Endometrium (tissue), 2 donors: ENCODE results near the gene ITGB6.

Source experiments
- FAIRE-seq: peaks from 2 replicates; lab custom pipeline; 2012; peaks lifted over from hg19 to GRCh38; lab: Jason Lieb, UNC
- donor health status: control.
- donor health status: control.

The ITGB6 gene, protein sequence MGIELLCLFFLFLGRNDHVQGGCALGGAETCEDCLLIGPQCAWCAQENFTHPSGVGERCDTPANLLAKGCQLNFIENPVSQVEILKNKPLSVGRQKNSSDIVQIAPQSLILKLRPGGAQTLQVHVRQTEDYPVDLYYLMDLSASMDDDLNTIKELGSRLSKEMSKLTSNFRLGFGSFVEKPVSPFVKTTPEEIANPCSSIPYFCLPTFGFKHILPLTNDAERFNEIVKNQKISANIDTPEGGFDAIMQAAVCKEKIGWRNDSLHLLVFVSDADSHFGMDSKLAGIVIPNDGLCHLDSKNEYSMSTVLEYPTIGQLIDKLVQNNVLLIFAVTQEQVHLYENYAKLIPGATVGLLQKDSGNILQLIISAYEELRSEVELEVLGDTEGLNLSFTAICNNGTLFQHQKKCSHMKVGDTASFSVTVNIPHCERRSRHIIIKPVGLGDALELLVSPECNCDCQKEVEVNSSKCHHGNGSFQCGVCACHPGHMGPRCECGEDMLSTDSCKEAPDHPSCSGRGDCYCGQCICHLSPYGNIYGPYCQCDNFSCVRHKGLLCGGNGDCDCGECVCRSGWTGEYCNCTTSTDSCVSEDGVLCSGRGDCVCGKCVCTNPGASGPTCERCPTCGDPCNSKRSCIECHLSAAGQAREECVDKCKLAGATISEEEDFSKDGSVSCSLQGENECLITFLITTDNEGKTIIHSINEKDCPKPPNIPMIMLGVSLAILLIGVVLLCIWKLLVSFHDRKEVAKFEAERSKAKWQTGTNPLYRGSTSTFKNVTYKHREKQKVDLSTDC

GRCh38 chr2:160199683-160200389 lies at the start of gene ITGB6:
TSS of gene ITGB6 (minus strand) at chr2:160200272. CDS start at chr2:160200063, 209 bp downstream.
- FAIRE-seq = no peak

- FAIRE-seq = no peak
These were observed 47.4 kb upstream of the ITGB6 start for GRCh38 chr2:160247296-160248035.

- FAIRE-seq = no peak
These were observed 46.3 kb upstream of the ITGB6 start for GRCh38 chr2:160246356-160246755.

GRCh38 chr2:160245614-160246155 lies 45.6 kb upstream of the ITGB6 start:
- no peak for FAIRE-seq

GRCh38 chr2:160242893-160243564 lies 43.0 kb upstream of the ITGB6 start:
- no peak for FAIRE-seq

DNA sequence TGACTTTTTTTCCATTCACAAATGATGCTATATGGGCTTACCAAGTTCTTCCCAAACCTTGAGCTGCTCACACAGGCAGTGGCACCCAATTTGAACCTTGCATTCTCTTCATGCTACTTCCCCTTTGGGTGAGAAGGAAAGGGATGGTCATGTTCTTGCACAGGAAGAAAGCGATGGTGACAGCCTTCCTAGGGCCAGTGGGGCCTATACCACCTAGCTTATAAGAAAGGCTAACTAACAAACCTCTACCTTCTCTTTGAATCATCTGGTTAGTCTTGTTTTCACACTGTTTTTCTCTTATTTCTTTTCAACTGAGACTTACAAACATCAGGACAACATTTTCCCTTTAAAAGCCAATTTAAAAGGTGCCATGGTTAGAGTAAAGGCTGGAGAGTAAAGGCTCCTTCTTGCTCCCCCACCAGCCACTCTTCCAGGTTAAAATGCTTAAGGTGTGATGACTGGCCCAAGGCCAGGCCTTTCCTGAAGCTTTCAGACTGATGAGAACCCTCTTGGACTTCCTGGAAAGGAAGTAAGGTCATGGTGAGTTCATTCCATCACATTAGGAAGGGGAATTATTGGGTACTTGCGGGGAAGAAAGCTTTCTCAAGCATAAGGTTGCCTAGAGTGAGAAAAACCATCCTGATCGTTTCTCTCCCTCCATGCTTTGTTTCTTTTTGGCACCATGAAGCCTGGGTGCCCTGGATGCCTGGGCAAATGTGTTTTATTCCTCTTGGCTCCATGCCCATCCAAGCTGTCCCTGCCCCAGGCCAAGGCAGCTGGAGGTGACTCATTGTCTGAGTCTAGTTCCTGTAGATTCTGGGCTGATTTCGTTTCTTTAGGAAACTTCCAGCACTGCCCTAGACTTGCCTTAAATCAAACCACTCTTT lies 41.4 kb upstream of the ITGB6 start:
- no peak for FAIRE-seq

DNA sequence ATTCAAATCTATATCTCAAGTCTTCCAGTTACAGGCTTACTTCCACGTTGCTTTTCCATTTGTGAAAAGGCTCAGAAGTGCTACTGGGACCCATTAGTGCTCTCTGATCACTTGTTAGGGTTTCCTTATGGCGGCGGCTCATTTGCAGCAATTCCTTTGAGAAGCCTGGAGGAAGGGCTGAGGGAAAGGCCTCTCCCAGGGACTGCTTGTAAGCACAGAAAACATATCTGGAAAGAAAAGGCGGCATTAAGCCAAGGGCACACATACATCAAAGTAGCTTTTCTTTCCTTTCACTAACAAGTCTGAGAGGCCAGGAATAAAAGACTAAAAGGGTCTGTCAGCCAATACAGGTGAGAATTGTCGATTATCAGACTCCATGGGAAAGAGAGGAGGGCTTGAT lies 39.4 kb upstream of the ITGB6 start:
- no peak for FAIRE-seq

- FAIRE-seq = no peak
These were observed 38.3 kb upstream of the ITGB6 start for GRCh38 chr2:160238392-160238791.

DNA sequence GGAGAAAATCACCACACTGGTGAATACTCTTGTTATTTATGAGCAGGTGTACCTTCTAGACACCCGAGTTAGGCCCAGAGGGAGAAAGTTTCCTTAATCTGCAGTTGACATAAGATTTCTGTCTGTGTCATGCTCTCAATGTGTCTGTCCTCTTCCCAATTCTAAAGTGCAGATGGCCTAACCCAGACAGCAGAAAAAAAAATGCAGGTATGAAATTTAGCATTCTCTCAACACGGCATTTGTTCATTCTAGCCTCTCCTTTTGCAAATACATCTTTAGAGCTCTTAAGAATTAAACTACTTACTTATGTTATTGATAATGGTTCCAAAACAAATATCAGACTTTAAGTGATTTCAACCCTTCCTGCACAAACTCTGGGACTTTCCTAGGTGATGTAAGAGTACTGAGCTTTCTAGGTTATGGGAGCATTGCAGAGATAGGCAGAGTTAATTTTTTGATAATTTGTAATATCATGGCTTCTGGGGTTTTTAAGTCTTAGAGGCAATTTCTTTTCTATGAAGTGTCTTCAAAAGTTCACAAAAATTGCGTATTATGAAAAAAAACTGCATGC lies 32.9 kb upstream of the ITGB6 start:
- FAIRE-seq = no peak

DNA sequence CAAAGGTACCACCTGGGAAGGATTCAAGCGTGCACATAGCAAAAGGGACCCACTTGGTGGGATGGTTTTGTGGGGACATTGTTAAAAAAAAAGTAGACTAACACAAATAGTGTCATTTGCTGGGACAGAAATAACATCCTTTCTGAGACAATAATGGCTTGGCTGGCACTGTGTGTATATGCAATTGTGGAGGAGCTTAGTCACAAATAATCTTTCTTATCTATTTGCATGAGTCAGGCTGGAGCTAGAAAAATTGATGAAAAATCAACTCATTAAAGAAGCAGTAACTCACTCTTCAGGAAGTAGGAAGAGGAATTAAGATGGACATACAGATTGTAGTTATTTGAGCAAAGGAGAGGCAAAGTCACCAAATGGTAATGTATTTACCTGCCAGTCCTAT lies 29.5 kb upstream of the ITGB6 start:
- FAIRE-seq = no peak

DNA sequence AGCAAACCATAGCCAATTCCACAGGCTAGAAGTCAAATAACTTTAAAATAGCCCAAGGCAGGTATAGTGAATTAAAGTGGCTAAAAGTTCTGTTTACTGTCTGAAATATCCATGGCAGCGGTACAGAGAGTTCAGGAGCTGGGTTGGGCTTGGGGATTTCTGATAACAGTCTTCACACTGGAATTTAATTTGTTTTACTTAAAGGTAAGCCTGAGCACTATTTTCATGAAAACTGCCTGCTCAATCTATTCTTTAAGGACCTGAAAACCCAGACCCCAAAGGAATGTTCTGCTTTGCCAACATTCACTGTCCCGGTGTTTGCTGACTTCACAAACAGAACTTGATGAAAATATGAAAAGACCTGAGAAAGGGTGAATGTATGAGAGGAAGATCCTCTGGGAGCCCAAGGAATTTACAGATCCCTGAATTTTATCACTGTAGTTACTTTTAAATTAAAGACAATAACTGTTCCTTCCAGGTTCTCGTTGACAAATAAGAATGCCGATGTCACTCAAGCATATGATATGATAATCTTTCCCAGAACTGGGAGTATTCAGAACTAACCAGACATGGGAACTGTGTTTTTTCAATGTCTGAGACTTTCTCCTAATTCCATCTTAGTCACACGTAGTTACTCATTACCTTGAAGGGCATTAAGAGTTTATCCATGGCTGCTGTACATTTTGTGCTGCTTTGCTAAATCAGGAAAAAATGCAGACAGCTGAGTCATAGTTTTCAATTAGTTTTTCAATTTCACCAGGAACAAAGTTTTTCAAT lies 28.3 kb upstream of the ITGB6 start:
- FAIRE-seq = no peak

DNA sequence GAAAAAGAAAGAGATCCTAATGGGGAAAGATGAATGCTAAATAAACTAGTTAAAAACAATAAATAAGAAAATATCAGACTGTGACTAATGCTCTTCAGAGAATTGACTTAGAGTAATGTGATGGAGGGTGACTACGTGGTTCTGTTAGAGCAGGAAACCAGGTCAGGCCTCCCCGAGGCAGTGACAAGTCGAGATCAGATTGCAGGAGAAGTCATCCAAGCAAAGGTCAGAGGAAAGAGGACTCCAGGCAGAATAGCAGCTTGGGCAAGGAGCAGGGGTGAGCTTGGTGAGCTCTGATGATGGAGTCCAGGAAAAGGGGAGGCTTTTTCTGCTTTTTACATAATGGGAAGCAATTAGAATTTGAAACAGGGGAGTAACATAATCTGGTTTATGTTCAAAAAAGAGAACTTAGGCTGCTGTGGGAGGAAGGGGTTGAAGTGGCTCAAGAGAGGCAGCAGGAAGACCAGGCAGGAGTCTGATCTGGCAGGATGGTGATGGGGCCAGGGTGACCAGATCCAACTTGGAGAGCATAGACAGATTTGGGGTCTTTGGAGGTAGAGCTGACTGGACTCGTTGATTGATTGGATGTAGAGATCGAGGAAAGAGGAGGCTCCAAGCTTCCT lies 27.3 kb upstream of the ITGB6 start:
- no peak for FAIRE-seq

- FAIRE-seq = no peak
These were observed 26.3 kb upstream of the ITGB6 start for GRCh38 chr2:160226367-160226766.

GRCh38 chr2:160225722-160226121 lies 25.6 kb upstream of the ITGB6 start:
- FAIRE-seq = no peak

DNA sequence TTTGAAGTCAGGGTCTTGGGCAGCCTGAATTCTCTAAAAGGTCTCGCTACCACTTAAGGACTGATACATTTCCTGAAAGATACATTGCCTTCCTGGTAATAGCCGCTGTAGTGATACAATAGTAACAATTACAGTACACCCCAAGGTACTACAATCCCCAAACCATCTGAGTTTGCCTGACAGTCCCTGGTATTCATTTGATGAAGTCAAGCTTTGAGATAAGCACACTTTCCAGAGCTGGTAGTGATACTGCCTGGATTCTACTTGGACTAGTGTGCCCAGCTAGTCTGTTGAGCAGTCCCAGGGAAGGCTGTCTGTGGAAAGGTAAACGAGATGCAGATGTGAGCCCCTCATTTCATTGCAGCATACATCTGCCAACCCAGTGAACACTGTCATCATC lies 24.4 kb upstream of the ITGB6 start:
- no peak for FAIRE-seq

DNA sequence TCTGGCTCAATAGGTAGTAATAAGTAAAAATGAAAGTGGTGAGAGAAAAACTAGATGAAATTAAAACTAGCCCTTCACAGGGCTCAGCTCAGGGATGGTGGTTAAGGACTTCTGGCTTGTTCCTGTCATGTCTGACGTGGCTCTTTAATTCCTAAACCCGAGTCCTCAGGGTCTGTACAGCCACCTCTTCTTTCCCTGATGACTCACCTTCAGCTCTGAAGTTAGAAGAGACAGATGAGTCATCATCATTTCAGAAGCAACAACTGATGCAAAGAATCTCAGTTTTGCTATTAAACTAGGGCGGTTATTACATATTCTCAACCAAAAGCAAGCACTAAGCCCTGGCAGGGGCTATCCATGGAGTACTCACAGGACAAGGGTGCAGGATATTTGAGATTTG lies 24.0 kb upstream of the ITGB6 start:
- FAIRE-seq = no peak

DNA sequence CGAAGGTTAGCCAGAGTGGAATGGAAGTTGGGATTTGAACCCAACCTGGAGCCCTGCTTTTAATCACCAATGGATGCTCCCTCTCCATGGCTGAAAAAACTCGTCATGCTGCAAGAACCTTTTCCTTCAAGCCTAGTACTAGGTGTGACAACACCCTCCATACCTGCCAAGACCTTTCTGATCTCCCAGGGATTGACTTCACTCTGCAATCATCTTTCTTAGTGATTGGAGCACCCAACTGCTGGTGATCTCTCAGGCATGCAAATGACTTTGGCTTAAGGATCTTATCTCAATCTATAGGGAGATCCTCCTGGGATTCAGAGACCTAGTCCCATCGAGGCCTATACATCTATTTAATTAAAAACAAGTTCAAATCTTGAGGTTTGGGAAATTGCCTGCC lies 23.5 kb upstream of the ITGB6 start:
- no peak for FAIRE-seq

- FAIRE-seq = no peak
These were observed 22.6 kb upstream of the ITGB6 start for GRCh38 chr2:160222546-160223283.
